ENCODE data around the gene BBOX1. TPM values are rescaled to one million over a fixed set of nuclear protein-coding genes. Genes with fewer than 3 reads are reported as not detected.
A peak's percentile ranks its signal among the peaks of the same experiment; 100 is the strongest.

The BBOX1 gene, protein sequence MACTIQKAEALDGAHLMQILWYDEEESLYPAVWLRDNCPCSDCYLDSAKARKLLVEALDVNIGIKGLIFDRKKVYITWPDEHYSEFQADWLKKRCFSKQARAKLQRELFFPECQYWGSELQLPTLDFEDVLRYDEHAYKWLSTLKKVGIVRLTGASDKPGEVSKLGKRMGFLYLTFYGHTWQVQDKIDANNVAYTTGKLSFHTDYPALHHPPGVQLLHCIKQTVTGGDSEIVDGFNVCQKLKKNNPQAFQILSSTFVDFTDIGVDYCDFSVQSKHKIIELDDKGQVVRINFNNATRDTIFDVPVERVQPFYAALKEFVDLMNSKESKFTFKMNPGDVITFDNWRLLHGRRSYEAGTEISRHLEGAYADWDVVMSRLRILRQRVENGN
- total RNA-seq = 1 to 10 TPM in 1 of 7 donors, under 1 TPM in 3, not detected in 3; 0.25 to 2.3 (median 0.80) TPM
- under 1 TPM; 0.04 to 0.37 TPM for polyA plus RNA-seq
- long read RNA-seq, donor 1 = 0 reads
- long read RNA-seq, donor 2 = 0 reads
- long read RNA-seq, donor 3 = 0 reads

DNA sequence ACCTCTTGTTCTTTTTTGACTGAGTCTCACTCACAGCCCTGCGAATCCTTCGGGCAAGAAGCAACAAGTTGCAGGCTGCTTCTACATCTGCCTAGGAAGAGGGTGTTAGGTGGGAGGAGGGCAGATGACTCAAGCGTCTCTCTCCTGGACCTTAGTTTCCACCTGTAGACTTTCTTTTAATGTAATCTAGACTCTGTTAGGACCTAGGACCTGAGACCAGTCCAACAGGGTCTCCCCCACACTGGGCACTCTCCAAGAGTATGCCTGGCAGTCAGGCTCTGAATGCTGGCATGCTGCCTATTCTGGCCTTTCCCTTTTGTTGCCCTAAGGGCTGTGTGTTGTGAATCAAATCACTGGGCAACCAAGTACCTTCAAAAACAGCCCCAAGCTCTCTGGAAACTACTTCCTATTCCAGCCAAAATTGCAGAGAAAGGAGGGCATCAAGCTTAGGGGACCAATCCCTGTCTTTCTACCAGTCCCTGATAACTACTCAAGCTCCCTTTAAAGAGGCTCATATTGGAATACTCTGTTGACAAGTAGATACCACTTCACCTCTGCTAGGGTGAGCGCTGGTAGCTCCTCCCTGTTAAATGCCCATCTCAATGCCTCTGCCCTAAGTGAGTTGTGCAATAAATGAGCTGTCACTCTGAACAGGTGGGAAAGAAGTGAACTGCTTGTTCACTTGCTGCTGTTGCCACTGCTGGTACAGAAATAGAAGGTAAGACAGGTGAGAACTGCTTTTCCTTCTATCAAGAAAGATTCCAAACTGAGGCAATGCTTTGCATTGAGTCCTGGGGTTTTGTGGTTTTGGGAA lies at the start of gene BBOX1:
Gene BBOX1, plus strand, starts transcription at position 514 of the 814 bp plus-strand sequence. CDS start 14,616 bp downstream, outside the sequence.
- Histone ChIP-seq H3K36me3 (no peaks in the 10 kb centered on the region), H3K4me3 (no peak within 1 kb of the TSS), H3K27me3 (no peaks in the 10 kb centered on the region), H3K9me3 (no peaks in the 10 kb centered on the region), H3K4me1 (ENCODE audit: insufficient read depth) (no peaks in the 10 kb centered on the region), H3K27ac (no peak within 1 kb of the TSS)
- whole genome bisulfite sequencing, 3 donors = 61 to 65% (median 62%) methylated on average over 4 of the region's 4 CpGs
- DNase-seq = no peak
- TF ChIP-seq POLR2A (IDR thresholded peaks at IDR 0.05) (no peak), EP300 (IDR thresholded peaks at IDR 0.05) (no peak)
- TF ChIP-seq, protein P1, sequence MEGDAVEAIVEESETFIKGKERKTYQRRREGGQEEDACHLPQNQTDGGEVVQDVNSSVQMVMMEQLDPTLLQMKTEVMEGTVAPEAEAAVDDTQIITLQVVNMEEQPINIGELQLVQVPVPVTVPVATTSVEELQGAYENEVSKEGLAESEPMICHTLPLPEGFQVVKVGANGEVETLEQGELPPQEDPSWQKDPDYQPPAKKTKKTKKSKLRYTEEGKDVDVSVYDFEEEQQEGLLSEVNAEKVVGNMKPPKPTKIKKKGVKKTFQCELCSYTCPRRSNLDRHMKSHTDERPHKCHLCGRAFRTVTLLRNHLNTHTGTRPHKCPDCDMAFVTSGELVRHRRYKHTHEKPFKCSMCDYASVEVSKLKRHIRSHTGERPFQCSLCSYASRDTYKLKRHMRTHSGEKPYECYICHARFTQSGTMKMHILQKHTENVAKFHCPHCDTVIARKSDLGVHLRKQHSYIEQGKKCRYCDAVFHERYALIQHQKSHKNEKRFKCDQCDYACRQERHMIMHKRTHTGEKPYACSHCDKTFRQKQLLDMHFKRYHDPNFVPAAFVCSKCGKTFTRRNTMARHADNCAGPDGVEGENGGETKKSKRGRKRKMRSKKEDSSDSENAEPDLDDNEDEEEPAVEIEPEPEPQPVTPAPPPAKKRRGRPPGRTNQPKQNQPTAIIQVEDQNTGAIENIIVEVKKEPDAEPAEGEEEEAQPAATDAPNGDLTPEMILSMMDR (IDR thresholded peaks at IDR 0.05) = no peak
- intact Hi-C loops (cut with DNase I) = no loop called here

DNA sequence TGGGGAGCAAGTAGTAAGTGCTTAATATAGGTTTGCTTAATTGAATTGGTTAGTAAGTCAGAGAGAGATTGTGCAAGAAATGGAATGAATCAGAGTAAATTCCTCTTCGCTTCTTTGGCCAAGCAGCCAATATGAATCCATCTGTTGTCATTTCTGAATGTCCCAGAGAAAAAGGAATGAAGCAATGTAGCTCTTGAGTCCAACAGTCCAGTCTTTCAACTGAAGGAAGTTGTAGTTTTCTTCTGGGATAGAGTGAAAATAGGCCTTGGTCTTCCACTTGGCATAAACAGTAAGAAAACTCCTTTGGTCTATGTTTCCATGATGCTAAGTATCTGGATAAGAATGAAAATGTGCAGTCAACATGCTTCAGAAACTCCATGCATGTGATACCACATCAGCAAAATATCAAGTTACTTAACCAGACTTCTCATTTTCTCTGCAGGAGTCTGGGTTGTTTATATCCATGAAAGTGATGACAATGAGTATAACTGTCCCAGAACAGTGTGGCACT lies 48.5 kb upstream of the BBOX1 start:
- DNase-seq = no peak
- intact Hi-C loops (cut with DNase I) = no loop called here
- WGBS, 3 donors = 20 to 45% (median 38%) methylated on average over 1 of the region's 1 CpG
- no peaks in the 10 kb centered on the region for H3K36me3 ChIP-seq
- no peak overlapping the region for H3K4me3 ChIP-seq
- TF ChIP-seq POLR2A (IDR thresholded peaks at IDR 0.05) (no peak), EP300 (IDR thresholded peaks at IDR 0.05) (no peak)
- TF ChIP-seq, protein P1 (IDR thresholded peaks at IDR 0.05) = no peak
- H3K4me1 ChIP-seq (ENCODE audit: insufficient read depth) = peaks cover 5% of the 10 kb centered on the region
- H3K27me3 ChIP-seq = no peaks in the 10 kb centered on the region
- H3K9me3 ChIP-seq = no peaks in the 10 kb centered on the region
- no peak overlapping the region for H3K27ac ChIP-seq

DNA sequence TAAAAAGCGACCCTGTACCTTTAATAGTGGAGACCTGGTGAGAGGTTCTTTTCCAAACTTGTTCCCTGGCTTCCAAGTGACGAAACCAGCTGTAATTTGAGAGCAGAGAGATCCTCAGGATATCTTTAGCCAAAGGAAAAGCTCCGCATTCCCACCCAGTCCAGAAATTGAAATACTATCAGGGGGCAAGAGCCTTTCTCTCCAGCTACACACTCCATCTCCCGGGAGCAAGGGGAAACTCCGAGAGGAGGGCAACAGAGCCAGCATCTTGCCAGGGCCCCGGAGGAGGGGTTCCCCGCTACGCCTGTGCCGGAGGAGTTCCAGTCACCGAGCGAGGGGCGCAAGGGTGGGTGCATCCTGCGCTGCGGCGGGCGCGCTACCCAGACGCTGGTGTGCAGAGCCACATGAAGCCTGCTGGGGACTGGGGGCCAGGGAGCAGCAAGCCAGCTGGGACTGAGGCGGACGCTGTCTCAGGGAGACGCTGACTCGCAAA lies 46.6 kb upstream of the BBOX1 start, which contains the start of gene FIBIN:
Gene FIBIN, plus strand, starts transcription at position 148 of the 493 bp plus-strand sequence. CDS start 415 bp downstream, outside the sequence.
- Histone ChIP-seq H3K36me3 (no peaks in the 10 kb centered on the region), H3K27me3 (no peaks in the 10 kb centered on the region), H3K27ac (peak within 1 kb of the TSS; percentile 2 to 46), H3K9me3 (no peaks in the 10 kb centered on the region), H3K4me1 (ENCODE audit: insufficient read depth) (peaks cover 5% of the 10 kb centered on the region), H3K4me3 (peak within 1 kb of the TSS; percentile 64)
- TF ChIP-seq, protein P1 (IDR thresholded peaks at IDR 0.05) = no peak
- TF ChIP-seq POLR2A (IDR thresholded peaks at IDR 0.05) (peak; percentile 38), EP300 (IDR thresholded peaks at IDR 0.05) (no peak)
- 1 to 6% (median 3%) methylated on average over 22 of the region's 22 CpGs for WGBS, 3 donors
- peak; percentile 34 to 62 (median 52) for DNase-seq
- intact Hi-C loops (cut with DNase I) = no loop called here

DNA sequence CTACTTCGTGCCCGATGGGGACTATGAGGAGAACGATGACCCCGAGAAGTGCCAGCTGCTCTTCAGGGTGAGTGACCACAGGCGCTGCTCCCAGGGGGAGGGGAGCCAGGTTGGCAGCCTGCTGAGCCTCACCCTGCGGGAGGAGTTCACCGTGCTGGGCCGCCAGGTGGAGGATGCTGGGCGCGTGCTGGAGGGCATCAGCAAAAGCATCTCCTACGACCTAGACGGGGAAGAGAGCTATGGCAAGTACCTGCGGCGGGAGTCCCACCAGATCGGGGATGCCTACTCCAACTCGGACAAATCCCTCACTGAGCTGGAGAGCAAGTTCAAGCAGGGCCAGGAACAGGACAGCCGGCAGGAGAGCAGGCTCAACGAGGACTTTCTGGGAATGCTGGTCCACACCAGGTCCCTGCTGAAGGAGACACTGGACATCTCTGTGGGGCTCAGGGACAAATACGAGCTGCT lies 46.0 kb upstream of the BBOX1 start:
- Histone ChIP-seq H3K4me3 (peak overlapping the region; percentile 64), H3K36me3 (no peaks in the 10 kb centered on the region), H3K27me3 (no peaks in the 10 kb centered on the region), H3K9me3 (no peaks in the 10 kb centered on the region), H3K27ac (peak overlapping the region in 1 of 2 donors; percentile 2), H3K4me1 (ENCODE audit: insufficient read depth) (peaks cover 5% of the 10 kb centered on the region)
- intact Hi-C loops (cut with DNase I) = no loop called here
- DNase-seq = peak; percentile 17 to 41 (median 35)
- TF ChIP-seq EP300 (IDR thresholded peaks at IDR 0.05) = no peak
- 13 to 30% (median 14%) methylated on average over 19 of the region's 19 CpGs for WGBS, 3 donors
